GM12878 (cell line): ENCODE results near the gene C10orf67. TPM values are rescaled to one million over a fixed set of nuclear protein-coding genes. Genes with fewer than 3 reads are reported as not detected.
A peak's percentile ranks its signal among the peaks of the same experiment; 100 is the strongest.

Experiments
- ATAC-seq: fragments of 200-7000 bp; cut with Tn5 transposase; 3 replicates; pipeline ENCODE4 v1.9.1; 2020; ENCODE audit warnings: mild to moderate bottlenecking, moderate library complexity
- BruUV-seq: library from RNA; stranded (reverse); fragments of 400-500 nt; replicated peaks from 2 replicates; lab custom pipeline; 2021; lab: Mats Ljungman, UMichigan
- CTCF ChIA-PET: fragments of 300-600 bp; sonication (Branson Sonifier 250); formaldehyde crosslinking; extraction: SDS; loops from one replicate; lab custom pipeline; 2021; ENCODE audit warnings: inconsistent platforms; lab: Yijun Ruan, JAX
- POLR2A ChIA-PET: fragments of 350-600 bp; formaldehyde crosslinking; extraction: SDS; loops from one replicate; lab custom pipeline; 2021; ENCODE audit warnings: inconsistent platforms; lab: Charles Lee
- RAD21 ChIA-PET: fragments of 300-600 bp; sonication (Branson Sonifier 250); formaldehyde crosslinking; loops from one replicate; lab custom pipeline; 2023; ENCODE audit warnings: antibody characterized with exemption; ENCODE audit not compliant: unreplicated experiment; lab: Charles Lee
- SMC1A ChIA-PET: fragments of 300-600 bp; sonication (Branson Sonifier 250); formaldehyde crosslinking; loops from one replicate; lab custom pipeline; 2023; ENCODE audit not compliant: unreplicated experiment, uncharacterized antibody; lab: Charles Lee
- DNase-seq: peaks from one replicate; pipeline ENCODE4 v3.0.0-alpha.2; 2011; ENCODE audit warnings: low read depth, low spot score
- FAIRE-seq: peaks from 3 replicates; lab custom pipeline; 2011; peaks lifted over from hg19 to GRCh38; lab: Jason Lieb, UNC
- H2AFZ ChIP-seq: 2 replicates; pipeline ENCODE4 v1.6.0; 2011; ENCODE audit warnings: low read depth, low read length, control low read depth; ENCODE audit not compliant: control insufficient read depth
- H3K27ac ChIP-seq: 2 replicates; pipeline ENCODE4 v1.5.1; 2011; ENCODE audit warnings: control low read depth; ENCODE audit not compliant: control insufficient read depth, insufficient read depth
- H3K27me3 ChIP-seq, 2 experiments: replicated peaks in 1 of 2; 2 replicates each; pipeline versions ENCODE4 v1.6.0 to v1.6.1; 2011; ENCODE audit warnings: low read length in 1 of 2; ENCODE audit not compliant: control insufficient read depth in 2 of 2, insufficient read depth in 2 of 2
- H3K36me3 ChIP-seq, 2 experiments: 2 replicates each; pipeline ENCODE4 v1.5.1; 2011; ENCODE audit warnings: low read length in 1 of 2; ENCODE audit not compliant: control insufficient read depth in 2 of 2, insufficient read depth in 2 of 2
- H3K4me1 ChIP-seq: 2 replicates; pipeline ENCODE4 v1.6.1; 2011; ENCODE audit warnings: mild to moderate bottlenecking, low read length, moderate library complexity, mixed read lengths; ENCODE audit not compliant: control insufficient read depth, insufficient read depth
- H3K4me2 ChIP-seq: 2 replicates; pipeline ENCODE4 v1.6.0; 2011; ENCODE audit warnings: control low read depth; ENCODE audit not compliant: control insufficient read depth, insufficient read depth
- H3K4me3 ChIP-seq: fragments of 200-600 bp; sonication (generic); 2 replicates; pipeline ENCODE4 v1.5.1; 2016
- H3K79me2 ChIP-seq: 2 replicates; pipeline ENCODE4 v1.6.0; 2011; ENCODE audit warnings: low read length; ENCODE audit not compliant: control insufficient read depth, insufficient read depth
- H3K9ac ChIP-seq: 2 replicates; pipeline ENCODE4 v1.8.0; 2011; ENCODE audit warnings: low read length, control low read depth, mixed read lengths; ENCODE audit not compliant: control insufficient read depth, insufficient read depth
- H3K9me3 ChIP-seq: replicated peaks from 3 replicates; pipeline ENCODE4 v1.5.1; 2011; ENCODE audit warnings: mild to moderate bottlenecking, low read length; ENCODE audit not compliant: control insufficient read depth, insufficient read depth
- H4K20me1 ChIP-seq: 2 replicates; pipeline ENCODE4 v1.6.0; 2011; ENCODE audit not compliant: control insufficient read depth, insufficient read depth
- ASH2L ChIP-seq: fragments of 300-600, 200-600 bp; sonication (generic); IDR thresholded peaks from 2 replicates; pipeline ENCODE4 v1.6.1; 2017; ENCODE audit warnings: low read depth, mild to moderate bottlenecking, borderline replicate concordance
- CHD4 ChIP-seq: fragments of 200-600 bp; sonication (generic); IDR thresholded peaks from 2 replicates; pipeline ENCODE4 v1.6.1; 2016; ENCODE audit warnings: mild to moderate bottlenecking
- CUX1 ChIP-seq: IDR thresholded peaks from 2 replicates; pipeline ENCODE4 v1.6.1; 2012; ENCODE audit warnings: improper control_type of control experiment, low read depth, low read length; ENCODE audit not compliant: insufficient replicate concordance
- E4F1 ChIP-seq: fragments of 450-650 bp; IDR thresholded peaks from 2 replicates; pipeline ENCODE4 v1.6.1; 2018; ENCODE audit warnings: borderline replicate concordance, mild to moderate bottlenecking; ENCODE audit not compliant: partially characterized antibody
- FOS ChIP-seq: IDR thresholded peaks from 3 replicates; pipeline ENCODE4 v1.6.1; 2011; ENCODE audit warnings: borderline replicate concordance; ENCODE audit not compliant: insufficient read length; ENCODE audit errors: extremely low read depth
- GATAD2B ChIP-seq: fragments of 450-650 bp; conservative IDR thresholded peaks from 2 replicates; pipeline ENCODE4 v1.6.1; 2017; ENCODE audit warnings: low read depth, mild to moderate bottlenecking, moderate library complexity
- IKZF2 ChIP-seq, 2 experiments: fragments of 450-650 bp; IDR thresholded peaks; 2 replicates each; pipeline ENCODE4 v1.6.1; 2017; ENCODE audit warnings: mild to moderate bottlenecking in 2 of 2, moderate library complexity in 2 of 2
- PML ChIP-seq: IDR thresholded peaks from 2 replicates; pipeline ENCODE4 v1.6.1; 2012; ENCODE audit warnings: low read length, inconsistent platforms
- POLR2AphosphoS2 ChIP-seq: IDR thresholded peaks from 2 replicates; pipeline ENCODE4 v1.6.1; 2011; ENCODE audit warnings: low read depth, mild to moderate bottlenecking, low read length, improper control_type of control experiment, moderate library complexity
- RAD51 ChIP-seq: fragments of 450-650 bp; IDR thresholded peaks from 2 replicates; pipeline ENCODE4 v1.6.1; 2016; ENCODE audit warnings: moderate library complexity, mild to moderate bottlenecking, inconsistent platforms
- SMARCA5 ChIP-seq: fragments of 450-650 bp; IDR thresholded peaks from 2 replicates; pipeline ENCODE4 v1.6.1; 2017; ENCODE audit warnings: mild to moderate bottlenecking
- TBL1XR1 ChIP-seq: IDR thresholded peaks from 2 replicates; pipeline ENCODE4 v1.6.1; 2012; ENCODE audit warnings: low read depth, low read length, improper control_type of control experiment
- TCF12 ChIP-seq: IDR thresholded peaks from 2 replicates; pipeline ENCODE4 v1.6.1; 2011; ENCODE audit warnings: low read depth, mild to moderate bottlenecking, low read length
- WGBS: methylation state at CpG from one replicate; pipeline ENCODE4 v1.1.6; 2016; ENCODE audit warnings: low lambda C conversion rate; ENCODE audit not compliant: insufficient replicate concordance, insufficient coverage; ENCODE audit errors: missing lambda C conversion rate; 5-methylcytosine and 5-hydroxymethylcytosine counted together
- in situ Hi-C: fragments of 300-500 bp; cut with MboI; formaldehyde crosslinking; loops from 9 replicates; pipeline ENCODE4 v1.14.3; 2018; ENCODE audit warnings: mixed read lengths
- intact Hi-C: fragments of 100-400 bp; cut with micrococcal nuclease; formaldehyde crosslinking; loops from one replicate; pipeline ENCODE4 v1.14.2; 2022; ENCODE audit not compliant: unreplicated experiment
- polyA plus RNA-seq, 11 experiments: library from polyadenylated mRNA; depleted of rRNA in 4 of 11; unstranded in 6 of 11; stranded (reverse) in 5 of 11; fragments of >200 nt; fragmentation: Nextera tagmentation in 4 of 11; fragmentation: Illumina TruSeq in 1 of 11; extraction: Ambion mirVana in 4 of 11; extraction: Trizol in 1 of 11; gene quantifications; 1 replicate in 1 of 11; 2 replicates in 10 of 11; pipeline versions ENCODE4 v1.2.1 to v1.2.3, GENCODE V29; 2011 to 2016; ENCODE audit warnings: inconsistent platforms in 2 of 11, missing spikeins in 2 of 11, low read depth in 1 of 11
- total RNA-seq, 4 experiments: library from RNA; depleted of rRNA in 3 of 4; stranded (reverse); fragments of >200 nt in 3 of 4; fragmentation: Illumina TruSeq in 1 of 4; extraction: Trizol in 1 of 4; gene quantifications; 2 replicates each; pipeline versions ENCODE4 v1.2.1 to v1.2.3, GENCODE V29; 2013 to 2021
- TF ChIP-seq, protein P1 (sequence below): fragments of 450-650 bp; IDR thresholded peaks from 2 replicates; pipeline ENCODE4 v1.6.1; 2018; ENCODE audit warnings: mild to moderate bottlenecking, low read depth, moderate library complexity; ENCODE audit not compliant: partially characterized antibody

C10orf67 gene
- total and polyA plus RNA-seq, 10 of the 15 experiments (the other 5 are each of a cell fraction or from before 2014, with no cell fraction given) = 0.06 TPM; not detected in 9

DNA sequence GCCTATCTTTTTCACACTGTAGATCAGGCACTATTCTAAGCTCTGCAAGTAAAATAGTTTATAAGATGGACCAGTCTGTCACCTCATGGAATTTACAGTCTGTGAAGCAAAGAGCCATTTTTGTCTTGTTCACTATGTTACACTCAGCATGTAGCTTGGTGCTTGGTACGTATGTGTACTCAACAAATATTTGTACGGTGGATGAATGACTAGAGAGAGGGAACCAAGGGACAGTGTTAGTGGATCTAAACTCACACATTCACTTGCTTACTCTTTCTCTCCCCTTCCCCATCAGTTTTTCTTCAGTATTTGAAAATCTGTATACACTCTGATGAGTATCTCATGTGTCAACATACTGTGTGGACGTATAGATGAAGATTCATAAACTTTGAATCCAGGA lies 106.6 kb downstream of the C10orf67 start (continued):
- TF ChIP-seq E4F1 (no peak), FOS (no peak), PML (no peak), TBL1XR1 (no peak), IKZF2 (IDR thresholded peaks at IDR 0.05) (no peak)
- TF ChIP-seq, all 136 proteins: peak for 0

- Histone ChIP-seq H3K4me1 (no peaks in the 10 kb centered on the region), H3K4me3 (no peak overlapping the region), H2AFZ (no peak overlapping the region), H3K9ac (no peak overlapping the region), H4K20me1 (no peaks in the 10 kb centered on the region), H3K4me2 (no peak overlapping the region), H3K9me3 (no peaks in the 10 kb centered on the region), H3K79me2 (no peaks in the 10 kb centered on the region), H3K27me3 (no peaks in the 10 kb centered on the region), H3K36me3 (no peaks in the 10 kb centered on the region), H3K27ac (no peak overlapping the region)
- BruUV-seq = no TSS peak
- RAD21 ChIA-PET = no interaction called here
- FAIRE-seq (peak; percentile 38), DNase-seq (no peak), ATAC-seq (no peak)
- POLR2A ChIA-PET = no interaction called here
- WGBS = 0% methylated on average over 1 of the region's 1 CpG
- intact Hi-C loops (no loop called here), in situ Hi-C loops (no loop called here)
- CTCF ChIA-PET = no interaction called here
- SMC1A ChIA-PET = no interaction called here
- TF ChIP-seq CHD4 (no peak), RAD51 (no peak), GATAD2B (no peak), CUX1 (no peak), POLR2AphosphoS2 (no peak), ASH2L (no peak), SMARCA5 (no peak), TCF12 (no peak)
- TF ChIP-seq, protein P1, sequence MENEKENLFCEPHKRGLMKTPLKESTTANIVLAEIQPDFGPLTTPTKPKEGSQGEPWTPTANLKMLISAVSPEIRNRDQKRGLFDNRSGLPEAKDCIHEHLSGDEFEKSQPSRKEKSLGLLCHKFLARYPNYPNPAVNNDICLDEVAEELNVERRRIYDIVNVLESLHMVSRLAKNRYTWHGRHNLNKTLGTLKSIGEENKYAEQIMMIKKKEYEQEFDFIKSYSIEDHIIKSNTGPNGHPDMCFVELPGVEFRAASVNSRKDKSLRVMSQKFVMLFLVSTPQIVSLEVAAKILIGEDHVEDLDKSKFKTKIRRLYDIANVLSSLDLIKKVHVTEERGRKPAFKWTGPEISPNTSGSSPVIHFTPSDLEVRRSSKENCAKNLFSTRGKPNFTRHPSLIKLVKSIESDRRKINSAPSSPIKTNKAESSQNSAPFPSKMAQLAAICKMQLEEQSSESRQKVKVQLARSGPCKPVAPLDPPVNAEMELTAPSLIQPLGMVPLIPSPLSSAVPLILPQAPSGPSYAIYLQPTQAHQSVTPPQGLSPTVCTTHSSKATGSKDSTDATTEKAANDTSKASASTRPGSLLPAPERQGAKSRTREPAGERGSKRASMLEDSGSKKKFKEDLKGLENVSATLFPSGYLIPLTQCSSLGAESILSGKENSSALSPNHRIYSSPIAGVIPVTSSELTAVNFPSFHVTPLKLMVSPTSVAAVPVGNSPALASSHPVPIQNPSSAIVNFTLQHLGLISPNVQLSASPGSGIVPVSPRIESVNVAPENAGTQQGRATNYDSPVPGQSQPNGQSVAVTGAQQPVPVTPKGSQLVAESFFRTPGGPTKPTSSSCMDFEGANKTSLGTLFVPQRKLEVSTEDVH = no peak
Observed at GRCh38 chr10:23230582-23230981, 114.0 kb downstream of the C10orf67 start.
